HepG2 (cell line): ENCODE data around the gene BCL2L2. TPM values are rescaled to one million over a fixed set of nuclear protein-coding genes. Genes with fewer than 3 reads are reported as not detected.

Source experiments
- FOSL2 ChIP-seq: sonication (generic); formaldehyde crosslinking; IDR thresholded peaks from 2 replicates; pipeline ENCODE4 v1.4.0; 2020; ENCODE audit warnings: missing genetic modification reagents
- GABPB1 ChIP-seq: IDR thresholded peaks from 2 replicates; pipeline ENCODE4 v1.6.1; 2016; ENCODE audit warnings: mild to moderate bottlenecking, missing genetic modification reagents, moderate library complexity, missing compliant biosample characterization
- HCFC1 ChIP-seq: fragments of 150-350 bp; IDR thresholded peaks from 2 replicates; pipeline ENCODE4 v1.6.1; 2014; ENCODE audit warnings: low read depth, low read length
- HNF4G ChIP-seq, 2 experiments: sonication (generic) in 1 of 2; formaldehyde crosslinking in 1 of 2; IDR thresholded peaks; 2 replicates each; pipeline versions ENCODE4 v1.4.0 to v1.6.1; 2011 to 2020; ENCODE audit warnings: borderline replicate concordance in 2 of 2, low read depth in 2 of 2, mild to moderate bottlenecking in 2 of 2, low read length in 1 of 2, missing genetic modification reagents in 1 of 2, moderate library complexity in 1 of 2
- KDM6A ChIP-seq: IDR thresholded peaks from 2 replicates; pipeline ENCODE4 v1.6.1; 2016; ENCODE audit warnings: low read depth
- KMT2A ChIP-seq: sonication (generic); formaldehyde crosslinking; IDR thresholded peaks from 2 replicates; pipeline ENCODE4 v1.4.0; 2020; ENCODE audit warnings: missing genetic modification reagents
- MYC ChIP-seq: sonication (generic); formaldehyde crosslinking; IDR thresholded peaks from 2 replicates; pipeline ENCODE4 v1.9.0; 2021; ENCODE audit warnings: missing genetic modification reagents, borderline replicate concordance
- SP5 ChIP-seq: IDR thresholded peaks from 2 replicates; pipeline ENCODE4 v1.6.1; 2016; ENCODE audit warnings: low read depth, borderline replicate concordance
- ZFP36L2 ChIP-seq: sonication (generic); formaldehyde crosslinking; IDR thresholded peaks from 2 replicates; pipeline ENCODE4 v1.4.0; 2020; ENCODE audit warnings: missing genetic modification reagents
- ZNF274 ChIP-seq: sonication (generic); formaldehyde crosslinking; IDR thresholded peaks from 2 replicates; pipeline ENCODE4 v1.5.1; 2020; ENCODE audit warnings: mild to moderate bottlenecking, missing genetic modification reagents
- ZNF3 ChIP-seq: IDR thresholded peaks from 2 replicates; pipeline ENCODE4 v1.7.0; 2017; ENCODE audit warnings: inconsistent platforms
- ZNF33B ChIP-seq: sonication (generic); formaldehyde crosslinking; IDR thresholded peaks from 2 replicates; pipeline ENCODE4 v1.5.1; 2020; ENCODE audit warnings: mild to moderate bottlenecking, missing genetic modification reagents
- ZNF724P ChIP-seq: sonication (generic); formaldehyde crosslinking; IDR thresholded peaks from 2 replicates; pipeline ENCODE4 v1.8.0; 2022; ENCODE audit warnings: missing genetic modification reagents, borderline replicate concordance
- ZNF768 ChIP-seq: sonication (generic); formaldehyde crosslinking; IDR thresholded peaks from 2 replicates; pipeline ENCODE4 v1.4.0; 2020; ENCODE audit warnings: missing genetic modification reagents
- polyA plus RNA-seq, 8 experiments: library from polyadenylated mRNA; depleted of rRNA in 3 of 8; stranded (reverse) in 7 of 8; unstranded in 1 of 8; fragments of >200 nt; fragmentation: Illumina TruSeq in 4 of 8; extraction: Trizol in 4 of 8; gene quantifications; 2 replicates each; pipeline versions ENCODE4 v1.2.1 to v1.2.3, GENCODE V29; 2011 to 2016; ENCODE audit warnings: low read depth in 4 of 8, missing spikeins in 1 of 8, mixed read lengths in 1 of 8; ENCODE audit not compliant: insufficient read depth in 1 of 8
- total RNA-seq, 5 experiments: library from RNA; depleted of rRNA; stranded (reverse); fragments of >200 nt; fragmentation: Illumina TruSeq; extraction: Trizol; gene quantifications; 2 replicates each; pipeline ENCODE4 v1.2.3, GENCODE V29; 2016; ENCODE audit warnings: low read depth in 1 of 5
- TF ChIP-seq, protein P1 (sequence below): sonication (generic); formaldehyde crosslinking; IDR thresholded peaks from 2 replicates; pipeline ENCODE4 v1.5.0; 2020; ENCODE audit warnings: mild to moderate bottlenecking, missing genetic modification reagents, borderline replicate concordance
- TF ChIP-seq, protein P2 (sequence below): IDR thresholded peaks from 2 replicates; pipeline ENCODE4 v1.6.1; 2016; ENCODE audit warnings: missing compliant biosample characterization, missing genetic modification reagents, borderline replicate concordance
- TF ChIP-seq, protein P3 (sequence below): IDR thresholded peaks from 2 replicates; pipeline ENCODE4 v1.6.1; 2016; ENCODE audit warnings: low read depth
- TF ChIP-seq, protein P4 (sequence below): sonication (generic); formaldehyde crosslinking; IDR thresholded peaks from 2 replicates; pipeline ENCODE4 v1.8.0; 2022; ENCODE audit warnings: low read depth, missing genetic modification reagents
- TF ChIP-seq, protein P5 (sequence below): sonication (generic); formaldehyde crosslinking; IDR thresholded peaks from 2 replicates; pipeline ENCODE4 v1.4.0; 2020; ENCODE audit warnings: mild to moderate bottlenecking, missing genetic modification reagents

Gene BCL2L2
- total and polyA plus RNA-seq, 2 of the 13 experiments (the other 11 are each of a cell fraction or from before 2014, with no cell fraction given): 28.1 to 49.8 TPM

DNA sequence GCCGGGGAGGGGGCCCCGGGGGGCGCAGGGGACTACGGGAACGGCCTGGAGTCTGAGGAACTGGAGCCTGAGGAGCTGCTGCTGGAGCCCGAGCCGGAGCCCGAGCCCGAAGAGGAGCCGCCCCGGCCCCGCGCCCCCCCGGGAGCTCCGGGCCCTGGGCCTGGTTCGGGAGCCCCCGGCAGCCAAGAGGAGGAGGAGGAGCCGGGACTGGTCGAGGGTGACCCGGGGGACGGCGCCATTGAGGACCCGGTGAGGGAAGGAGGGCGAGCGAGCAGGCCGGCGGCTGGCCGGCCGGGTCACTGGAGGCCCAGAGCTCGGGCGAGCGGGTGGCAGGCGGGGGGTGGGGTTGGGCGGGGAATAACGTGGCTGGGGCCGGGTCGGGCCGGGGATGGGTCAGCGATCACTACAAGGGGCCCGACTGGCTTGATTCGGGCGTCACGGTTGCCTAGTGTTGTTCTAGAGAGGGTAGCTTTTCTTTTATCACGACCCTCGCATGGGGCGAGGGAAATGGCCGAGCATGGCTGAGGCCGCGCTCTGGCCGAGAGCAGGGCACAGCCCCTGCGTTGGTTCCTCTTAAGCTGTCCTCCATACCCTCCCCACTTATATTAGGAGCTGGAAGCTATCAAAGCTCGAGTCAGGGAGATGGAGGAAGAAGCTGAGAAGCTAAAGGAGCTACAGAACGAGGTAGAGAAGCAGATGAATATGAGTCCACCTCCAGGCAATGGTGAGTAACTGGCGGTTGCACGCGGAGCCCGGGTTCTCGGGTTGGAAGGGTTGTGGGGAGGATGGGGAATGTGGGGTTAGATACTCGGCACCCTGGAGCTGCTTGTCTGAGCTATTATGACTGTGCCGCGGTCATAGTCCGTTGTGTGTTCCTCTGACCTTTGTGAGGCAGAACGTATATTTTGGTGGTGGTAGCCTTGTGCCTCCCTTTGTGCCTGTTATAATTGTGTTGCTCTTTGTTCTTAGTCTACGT lies 15.2 kb downstream of the BCL2L2 start (continued):
- TF ChIP-seq, protein P1, sequence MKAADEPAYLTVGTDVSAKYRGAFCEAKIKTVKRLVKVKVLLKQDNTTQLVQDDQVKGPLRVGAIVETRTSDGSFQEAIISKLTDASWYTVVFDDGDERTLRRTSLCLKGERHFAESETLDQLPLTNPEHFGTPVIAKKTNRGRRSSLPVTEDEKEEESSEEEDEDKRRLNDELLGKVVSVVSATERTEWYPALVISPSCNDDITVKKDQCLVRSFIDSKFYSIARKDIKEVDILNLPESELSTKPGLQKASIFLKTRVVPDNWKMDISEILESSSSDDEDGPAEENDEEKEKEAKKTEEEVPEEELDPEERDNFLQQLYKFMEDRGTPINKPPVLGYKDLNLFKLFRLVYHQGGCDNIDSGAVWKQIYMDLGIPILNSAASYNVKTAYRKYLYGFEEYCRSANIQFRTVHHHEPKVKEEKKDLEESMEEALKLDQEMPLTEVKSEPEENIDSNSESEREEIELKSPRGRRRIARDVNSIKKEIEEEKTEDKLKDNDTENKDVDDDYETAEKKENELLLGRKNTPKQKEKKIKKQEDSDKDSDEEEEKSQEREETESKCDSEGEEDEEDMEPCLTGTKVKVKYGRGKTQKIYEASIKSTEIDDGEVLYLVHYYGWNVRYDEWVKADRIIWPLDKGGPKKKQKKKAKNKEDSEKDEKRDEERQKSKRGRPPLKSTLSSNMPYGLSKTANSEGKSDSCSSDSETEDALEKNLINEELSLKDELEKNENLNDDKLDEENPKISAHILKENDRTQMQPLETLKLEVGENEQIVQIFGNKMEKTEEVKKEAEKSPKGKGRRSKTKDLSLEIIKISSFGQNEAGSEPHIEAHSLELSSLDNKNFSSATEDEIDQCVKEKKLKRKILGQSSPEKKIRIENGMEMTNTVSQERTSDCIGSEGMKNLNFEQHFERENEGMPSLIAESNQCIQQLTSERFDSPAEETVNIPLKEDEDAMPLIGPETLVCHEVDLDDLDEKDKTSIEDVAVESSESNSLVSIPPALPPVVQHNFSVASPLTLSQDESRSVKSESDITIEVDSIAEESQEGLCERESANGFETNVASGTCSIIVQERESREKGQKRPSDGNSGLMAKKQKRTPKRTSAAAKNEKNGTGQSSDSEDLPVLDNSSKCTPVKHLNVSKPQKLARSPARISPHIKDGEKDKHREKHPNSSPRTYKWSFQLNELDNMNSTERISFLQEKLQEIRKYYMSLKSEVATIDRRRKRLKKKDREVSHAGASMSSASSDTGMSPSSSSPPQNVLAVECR: peak; percentile 72
- TF ChIP-seq SP5 (CRISPR knock-in tag) (no peak; the same call in none of the 2 replicates), ZNF274 (CRISPR knock-in tag) (no peak; the same call in 1 of the 2 replicates), KMT2A (CRISPR knock-in tag) (peak; percentile 65; the same call in 1 of the 2 replicates), ZNF724P (no peak), HCFC1 (no peak), ZNF33B (CRISPR knock-in tag) (peak; percentile 48; the same call in 1 of the 2 replicates), HNF4G (IDR thresholded peaks at IDR 0.05; ENCODE audit: borderline replicate concordance, low read depth, low read length) (peak; percentile 68; the same call in 1 of the 2 replicates), HNF4G (CRISPR knock-in tag; IDR thresholded peaks at IDR 0.05; ENCODE audit: borderline replicate concordance, low read depth) (peak; percentile 76; the same call in 1 of the 2 replicates), GABPB1 (CRISPR knock-in tag) (peak; percentile 32; the same call in 1 of the 2 replicates), ZNF3 (CRISPR knock-in tag) (no peak), MYC (CRISPR knock-in tag) (peak; percentile 67; the same call in 1 of the 2 replicates), ZNF768 (CRISPR knock-in tag) (peak; percentile 83), FOSL2 (CRISPR knock-in tag) (peak; percentile 56), KDM6A (no peak), ZFP36L2 (no peak)
- TF ChIP-seq, protein P2, sequence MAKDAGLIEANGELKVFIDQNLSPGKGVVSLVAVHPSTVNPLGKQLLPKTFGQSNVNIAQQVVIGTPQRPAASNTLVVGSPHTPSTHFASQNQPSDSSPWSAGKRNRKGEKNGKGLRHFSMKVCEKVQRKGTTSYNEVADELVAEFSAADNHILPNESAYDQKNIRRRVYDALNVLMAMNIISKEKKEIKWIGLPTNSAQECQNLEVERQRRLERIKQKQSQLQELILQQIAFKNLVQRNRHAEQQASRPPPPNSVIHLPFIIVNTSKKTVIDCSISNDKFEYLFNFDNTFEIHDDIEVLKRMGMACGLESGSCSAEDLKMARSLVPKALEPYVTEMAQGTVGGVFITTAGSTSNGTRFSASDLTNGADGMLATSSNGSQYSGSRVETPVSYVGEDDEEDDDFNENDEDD (CRISPR knock-in tag): peak; percentile 52; the same call in 1 of the 2 replicates
- TF ChIP-seq, protein P3, sequence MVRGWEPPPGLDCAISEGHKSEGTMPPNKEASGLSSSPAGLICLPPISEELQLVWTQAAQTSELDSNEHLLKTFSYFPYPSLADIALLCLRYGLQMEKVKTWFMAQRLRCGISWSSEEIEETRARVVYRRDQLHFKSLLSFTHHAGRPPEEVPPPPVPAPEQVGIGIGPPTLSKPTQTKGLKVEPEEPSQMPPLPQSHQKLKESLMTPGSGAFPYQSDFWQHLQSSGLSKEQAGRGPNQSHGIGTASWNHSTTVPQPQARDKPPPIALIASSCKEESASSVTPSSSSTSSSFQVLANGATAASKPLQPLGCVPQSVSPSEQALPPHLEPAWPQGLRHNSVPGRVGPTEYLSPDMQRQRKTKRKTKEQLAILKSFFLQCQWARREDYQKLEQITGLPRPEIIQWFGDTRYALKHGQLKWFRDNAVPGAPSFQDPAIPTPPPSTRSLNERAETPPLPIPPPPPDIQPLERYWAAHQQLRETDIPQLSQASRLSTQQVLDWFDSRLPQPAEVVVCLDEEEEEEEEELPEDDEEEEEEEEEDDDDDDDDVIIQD (CRISPR knock-in tag): no peak
- TF ChIP-seq, protein P4, sequence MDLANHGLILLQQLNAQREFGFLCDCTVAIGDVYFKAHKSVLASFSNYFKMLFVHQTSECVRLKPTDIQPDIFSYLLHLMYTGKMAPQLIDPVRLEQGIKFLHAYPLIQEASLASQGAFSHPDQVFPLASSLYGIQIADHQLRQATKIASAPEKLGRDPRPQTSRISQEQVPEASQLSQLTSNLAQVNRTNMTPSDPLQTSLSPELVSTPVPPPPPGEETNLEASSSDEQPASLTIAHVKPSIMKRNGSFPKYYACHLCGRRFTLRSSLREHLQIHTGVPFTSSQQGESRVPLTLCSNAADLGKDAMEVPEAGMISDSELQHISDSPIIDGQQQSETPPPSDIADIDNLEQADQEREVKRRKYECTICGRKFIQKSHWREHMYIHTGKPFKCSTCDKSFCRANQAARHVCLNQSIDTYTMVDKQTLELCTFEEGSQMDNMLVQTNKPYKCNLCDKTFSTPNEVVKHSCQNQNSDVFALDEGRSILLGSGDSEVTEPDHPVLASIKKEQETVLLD: no peak; the same call in 1 of the 2 replicates
- TF ChIP-seq, protein P5, sequence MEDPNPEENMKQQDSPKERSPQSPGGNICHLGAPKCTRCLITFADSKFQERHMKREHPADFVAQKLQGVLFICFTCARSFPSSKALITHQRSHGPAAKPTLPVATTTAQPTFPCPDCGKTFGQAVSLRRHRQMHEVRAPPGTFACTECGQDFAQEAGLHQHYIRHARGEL (CRISPR knock-in tag): no peak
